Erythroblast (primary cell): ENCODE results near the gene CSPG5.

Experiments used
- GATA1 ChIP-seq: IDR thresholded peaks from 2 replicates; pipeline ENCODE4 v1.6.1; 2011; ENCODE audit warnings: low read depth, mild to moderate bottlenecking, control low read depth, low read length, moderate library complexity
- POLR2A ChIP-seq: IDR thresholded peaks from 2 replicates; pipeline ENCODE4 v1.6.1; 2011; ENCODE audit warnings: mild to moderate bottlenecking, low read length

DNA sequence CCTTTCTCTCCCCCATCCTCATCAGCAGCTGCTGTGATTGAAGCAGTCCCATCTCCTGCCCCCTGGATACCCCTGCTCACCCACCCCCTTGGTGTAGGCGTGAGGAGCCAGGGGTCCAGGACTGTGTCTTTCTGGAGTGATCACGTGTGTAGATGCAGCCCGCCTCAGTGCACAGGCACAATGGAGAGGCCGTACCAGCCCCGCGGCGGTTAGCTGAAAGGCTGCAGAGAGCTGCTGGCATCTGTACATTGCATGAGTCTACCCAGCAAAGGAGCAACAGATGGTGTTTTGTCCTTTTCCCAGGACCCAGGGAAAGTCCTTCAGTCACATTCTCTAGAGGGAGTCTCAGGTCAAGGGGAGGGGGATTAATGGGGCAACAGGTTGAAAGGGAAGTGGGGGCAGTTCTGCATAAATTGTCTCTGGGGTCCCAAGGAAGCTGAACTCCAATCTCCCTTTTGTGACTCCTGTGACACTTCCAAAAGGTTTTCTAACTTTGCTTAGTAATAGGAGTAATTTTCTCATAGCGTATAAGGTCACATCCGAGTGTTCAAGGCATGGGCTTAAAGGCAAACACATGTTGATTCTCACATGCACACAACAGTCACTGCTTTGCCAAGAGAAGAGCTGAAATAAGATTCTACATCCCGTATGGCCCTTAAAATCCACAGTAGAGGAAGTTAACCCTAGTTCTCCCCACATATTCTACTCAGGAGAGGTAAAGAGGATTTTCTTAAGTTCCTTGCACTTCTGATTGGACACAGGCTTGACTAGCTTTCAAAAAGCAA, 7.1 kb downstream of the CSPG5 start:
- TF ChIP-seq POLR2A (no peak), GATA1 (no peak)
